Measurements from ENCODE around the gene NUP93.

GRCh38 chr16:56858374-56858773, 128.4 kb downstream of the NUP93 start:
- TF ChIP-seq CTCF (conservative IDR thresholded peaks at IDR 0.05; ENCODE audit: low read length), result no peak
- no peak for TF ChIP-seq EZH2phosphoT487 (IDR thresholded peaks at IDR 0.05; ENCODE audit: borderline replicate concordance)

Data from Loucy (cell line).